Measurements from ENCODE around the gene CNEP1R1.

DNA sequence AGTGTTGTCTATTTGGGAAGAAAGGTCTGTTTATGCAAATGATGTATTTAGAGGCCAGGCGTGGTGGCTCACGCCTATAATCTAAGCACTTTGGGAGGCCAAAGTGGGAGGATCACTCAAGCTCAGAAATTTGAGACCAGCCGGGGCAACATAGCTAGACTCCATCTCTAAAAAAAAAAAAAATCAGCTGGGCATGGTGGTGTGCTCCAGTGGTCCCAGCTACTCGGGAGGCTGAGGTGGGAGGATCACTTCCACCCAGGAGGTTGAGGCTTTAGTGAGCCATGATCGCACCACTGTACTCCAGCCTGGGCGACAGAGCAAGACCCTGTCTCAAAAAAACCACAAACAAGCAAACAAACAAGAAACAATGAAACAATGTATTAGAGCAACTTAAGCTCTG is 21.8 kb downstream of the CNEP1R1 start:
- TF ChIP-seq POLR2A (conservative IDR thresholded peaks at IDR 0.05) (no peak), RBM22 (IDR thresholded peaks at IDR 0.05; ENCODE audit: low read depth, low read length, poor library complexity, severe bottlenecking) (no peak), NFXL1 (CRISPR knock-in tag; IDR thresholded peaks at IDR 0.05) (no peak), NCOA1 (IDR thresholded peaks at IDR 0.05; ENCODE audit: low read depth) (no peak), NR2C2 (CRISPR knock-in tag; IDR thresholded peaks at IDR 0.05) (no peak), NR2C2 (tag; IDR thresholded peaks at IDR 0.05) (no peak), CC2D1A (IDR thresholded peaks at IDR 0.05) (no peak)
- TF ChIP-seq, protein P1, sequence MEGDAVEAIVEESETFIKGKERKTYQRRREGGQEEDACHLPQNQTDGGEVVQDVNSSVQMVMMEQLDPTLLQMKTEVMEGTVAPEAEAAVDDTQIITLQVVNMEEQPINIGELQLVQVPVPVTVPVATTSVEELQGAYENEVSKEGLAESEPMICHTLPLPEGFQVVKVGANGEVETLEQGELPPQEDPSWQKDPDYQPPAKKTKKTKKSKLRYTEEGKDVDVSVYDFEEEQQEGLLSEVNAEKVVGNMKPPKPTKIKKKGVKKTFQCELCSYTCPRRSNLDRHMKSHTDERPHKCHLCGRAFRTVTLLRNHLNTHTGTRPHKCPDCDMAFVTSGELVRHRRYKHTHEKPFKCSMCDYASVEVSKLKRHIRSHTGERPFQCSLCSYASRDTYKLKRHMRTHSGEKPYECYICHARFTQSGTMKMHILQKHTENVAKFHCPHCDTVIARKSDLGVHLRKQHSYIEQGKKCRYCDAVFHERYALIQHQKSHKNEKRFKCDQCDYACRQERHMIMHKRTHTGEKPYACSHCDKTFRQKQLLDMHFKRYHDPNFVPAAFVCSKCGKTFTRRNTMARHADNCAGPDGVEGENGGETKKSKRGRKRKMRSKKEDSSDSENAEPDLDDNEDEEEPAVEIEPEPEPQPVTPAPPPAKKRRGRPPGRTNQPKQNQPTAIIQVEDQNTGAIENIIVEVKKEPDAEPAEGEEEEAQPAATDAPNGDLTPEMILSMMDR (IDR thresholded peaks at IDR 0.05 in 2 of 3, conservative IDR thresholded peaks at IDR 0.05 in 1 of 3; ENCODE audit: insufficient read depth in 2 of 3, low read depth in 1 of 3, low read length in 3 of 3), result no peak
- TF ChIP-seq, protein P2, sequence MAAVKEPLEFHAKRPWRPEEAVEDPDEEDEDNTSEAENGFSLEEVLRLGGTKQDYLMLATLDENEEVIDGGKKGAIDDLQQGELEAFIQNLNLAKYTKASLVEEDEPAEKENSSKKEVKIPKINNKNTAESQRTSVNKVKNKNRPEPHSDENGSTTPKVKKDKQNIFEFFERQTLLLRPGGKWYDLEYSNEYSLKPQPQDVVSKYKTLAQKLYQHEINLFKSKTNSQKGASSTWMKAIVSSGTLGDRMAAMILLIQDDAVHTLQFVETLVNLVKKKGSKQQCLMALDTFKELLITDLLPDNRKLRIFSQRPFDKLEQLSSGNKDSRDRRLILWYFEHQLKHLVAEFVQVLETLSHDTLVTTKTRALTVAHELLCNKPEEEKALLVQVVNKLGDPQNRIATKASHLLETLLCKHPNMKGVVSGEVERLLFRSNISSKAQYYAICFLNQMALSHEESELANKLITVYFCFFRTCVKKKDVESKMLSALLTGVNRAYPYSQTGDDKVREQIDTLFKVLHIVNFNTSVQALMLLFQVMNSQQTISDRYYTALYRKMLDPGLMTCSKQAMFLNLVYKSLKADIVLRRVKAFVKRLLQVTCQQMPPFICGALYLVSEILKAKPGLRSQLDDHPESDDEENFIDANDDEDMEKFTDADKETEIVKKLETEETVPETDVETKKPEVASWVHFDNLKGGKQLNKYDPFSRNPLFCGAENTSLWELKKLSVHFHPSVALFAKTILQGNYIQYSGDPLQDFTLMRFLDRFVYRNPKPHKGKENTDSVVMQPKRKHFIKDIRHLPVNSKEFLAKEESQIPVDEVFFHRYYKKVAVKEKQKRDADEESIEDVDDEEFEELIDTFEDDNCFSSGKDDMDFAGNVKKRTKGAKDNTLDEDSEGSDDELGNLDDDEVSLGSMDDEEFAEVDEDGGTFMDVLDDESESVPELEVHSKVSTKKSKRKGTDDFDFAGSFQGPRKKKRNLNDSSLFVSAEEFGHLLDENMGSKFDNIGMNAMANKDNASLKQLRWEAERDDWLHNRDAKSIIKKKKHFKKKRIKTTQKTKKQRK (IDR thresholded peaks at IDR 0.05; ENCODE audit: borderline replicate concordance, low read depth, low read length), result no peak
- TF ChIP-seq, protein P3, sequence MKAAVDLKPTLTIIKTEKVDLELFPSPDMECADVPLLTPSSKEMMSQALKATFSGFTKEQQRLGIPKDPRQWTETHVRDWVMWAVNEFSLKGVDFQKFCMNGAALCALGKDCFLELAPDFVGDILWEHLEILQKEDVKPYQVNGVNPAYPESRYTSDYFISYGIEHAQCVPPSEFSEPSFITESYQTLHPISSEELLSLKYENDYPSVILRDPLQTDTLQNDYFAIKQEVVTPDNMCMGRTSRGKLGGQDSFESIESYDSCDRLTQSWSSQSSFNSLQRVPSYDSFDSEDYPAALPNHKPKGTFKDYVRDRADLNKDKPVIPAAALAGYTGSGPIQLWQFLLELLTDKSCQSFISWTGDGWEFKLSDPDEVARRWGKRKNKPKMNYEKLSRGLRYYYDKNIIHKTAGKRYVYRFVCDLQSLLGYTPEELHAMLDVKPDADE (conservative IDR thresholded peaks at IDR 0.05; ENCODE audit: control insufficient read depth, low read depth, low read length), result no peak
